Measurements from ENCODE around the gene CDKAL1. TPM values are rescaled to one million over a fixed set of nuclear protein-coding genes. Genes with fewer than 3 reads are reported as not detected.

The CDKAL1 gene
- total and polyA plus RNA-seq, 2 donors (not counting 3 experiments of a cell fraction or from before 2014, with no cell fraction given): 6.1 to 20.5 TPM

DNA sequence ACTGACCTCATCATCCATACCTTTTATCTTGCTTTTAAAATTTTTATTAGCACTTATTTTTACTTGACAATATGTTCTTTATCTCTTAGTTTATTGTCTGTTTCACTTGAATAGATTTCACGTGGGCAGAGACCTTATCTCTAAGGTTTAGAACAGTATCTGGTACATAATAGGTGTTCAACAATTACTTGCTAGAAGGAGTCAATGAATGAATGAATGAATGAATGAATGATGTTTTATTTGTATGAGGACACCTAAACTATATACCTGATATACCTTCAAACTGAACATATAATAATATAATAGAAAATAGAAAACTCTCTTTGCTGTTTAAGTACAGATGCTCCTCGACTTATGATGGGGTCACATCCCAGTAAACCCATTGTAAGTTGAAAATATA is 412.6 kb downstream of the CDKAL1 start:
- Histone ChIP-seq H3K27ac (ENCODE audit: insufficient read depth, low read depth, low read length) (no peak overlapping the region), H3K9me1 (replicated peaks; ENCODE audit: control insufficient read depth, extremely low read depth, insufficient read depth, low read length) (no peaks in the 10 kb centered on the region), H3K9me3 (replicated peaks; ENCODE audit: control insufficient read depth, insufficient read depth, low read length) (no peaks in the 10 kb centered on the region), H3K27me3 (ENCODE audit: control insufficient read depth in 2 of 2, insufficient read depth in 2 of 2, low read length in 2 of 2) (no peaks in the 10 kb centered on the region), H3K4me1 (ENCODE audit: control insufficient read depth, extremely low read depth, insufficient read depth, low read length) (no peaks in the 10 kb centered on the region), H2AFZ (ENCODE audit: low read depth, low read length) (no peak overlapping the region), H3K79me2 (ENCODE audit: control insufficient read depth, insufficient read depth, low read length) (no peaks in the 10 kb centered on the region), H3K9ac (replicated peaks; ENCODE audit: extremely low read depth, insufficient read depth, low read length) (no peak overlapping the region), H3K4me2 (ENCODE audit: insufficient read depth, low read length) (no peak overlapping the region), H3K36me3 (ENCODE audit: control insufficient read depth in 2 of 2, extremely low read depth in 1 of 2, insufficient read depth in 2 of 2, low read length in 2 of 2) (no peaks in the 10 kb centered on the region), H3K4me3 (replicated peaks in 1 of 3; ENCODE audit: insufficient read depth in 1 of 3, low read depth in 1 of 3, low read length in 3 of 3) (no peak overlapping the region), H4K20me1 (replicated peaks; ENCODE audit: control insufficient read depth, extremely low read depth, insufficient read depth, low read length) (no peaks in the 10 kb centered on the region)
- no TSS peak for BruUV-seq (replicated peaks)
- ChIA-PET POLR2A (no interaction called here), CTCF (no interaction called here)
- dilution Hi-C loops (cut with MboI; ENCODE audit: extremely low pct_ligation_motif_present, low sequenced_read_pairs): no loop called here
- DNase-seq (ENCODE audit: low read depth, low spot score) (no peak), FAIRE-seq (no peak)
- TF ChIP-seq, protein P1, sequence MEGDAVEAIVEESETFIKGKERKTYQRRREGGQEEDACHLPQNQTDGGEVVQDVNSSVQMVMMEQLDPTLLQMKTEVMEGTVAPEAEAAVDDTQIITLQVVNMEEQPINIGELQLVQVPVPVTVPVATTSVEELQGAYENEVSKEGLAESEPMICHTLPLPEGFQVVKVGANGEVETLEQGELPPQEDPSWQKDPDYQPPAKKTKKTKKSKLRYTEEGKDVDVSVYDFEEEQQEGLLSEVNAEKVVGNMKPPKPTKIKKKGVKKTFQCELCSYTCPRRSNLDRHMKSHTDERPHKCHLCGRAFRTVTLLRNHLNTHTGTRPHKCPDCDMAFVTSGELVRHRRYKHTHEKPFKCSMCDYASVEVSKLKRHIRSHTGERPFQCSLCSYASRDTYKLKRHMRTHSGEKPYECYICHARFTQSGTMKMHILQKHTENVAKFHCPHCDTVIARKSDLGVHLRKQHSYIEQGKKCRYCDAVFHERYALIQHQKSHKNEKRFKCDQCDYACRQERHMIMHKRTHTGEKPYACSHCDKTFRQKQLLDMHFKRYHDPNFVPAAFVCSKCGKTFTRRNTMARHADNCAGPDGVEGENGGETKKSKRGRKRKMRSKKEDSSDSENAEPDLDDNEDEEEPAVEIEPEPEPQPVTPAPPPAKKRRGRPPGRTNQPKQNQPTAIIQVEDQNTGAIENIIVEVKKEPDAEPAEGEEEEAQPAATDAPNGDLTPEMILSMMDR (IDR thresholded peaks at IDR 0.05; ENCODE audit: extremely low read depth in 1 of 2, insufficient read depth in 1 of 2, low read depth in 1 of 2, low read length in 2 of 2): no peak
- TF ChIP-seq FOS (IDR thresholded peaks at IDR 0.05; ENCODE audit: borderline replicate concordance, insufficient read depth, low read length) (no peak), JUN (IDR thresholded peaks at IDR 0.05; ENCODE audit: borderline replicate concordance, insufficient read depth, insufficient read length, low read depth) (no peak), POLR2A (IDR thresholded peaks at IDR 0.05; ENCODE audit: low read depth, low read length) (no peak), MYC (IDR thresholded peaks at IDR 0.05; ENCODE audit: low read depth, low read length) (no peak), POLR2AphosphoS5 (IDR thresholded peaks at IDR 0.05; ENCODE audit: insufficient read depth, low read depth, low read length) (no peak), GATA2 (IDR thresholded peaks at IDR 0.05; ENCODE audit: insufficient read depth, insufficient read length, low read depth, low read length) (no peak), EZH2 (IDR thresholded peaks at IDR 0.05; ENCODE audit: borderline replicate concordance, low read depth, low read length, severe bottlenecking) (no peak)
- TF ChIP-seq, protein P2, sequence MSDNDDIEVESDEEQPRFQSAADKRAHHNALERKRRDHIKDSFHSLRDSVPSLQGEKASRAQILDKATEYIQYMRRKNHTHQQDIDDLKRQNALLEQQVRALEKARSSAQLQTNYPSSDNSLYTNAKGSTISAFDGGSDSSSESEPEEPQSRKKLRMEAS (IDR thresholded peaks at IDR 0.05; ENCODE audit: insufficient read depth, insufficient read length): no peak
- intact Hi-C loops (cut with micrococcal nuclease): no loop called here
